Epithelial cell of esophagus (primary cell): Measurements from ENCODE around the gene STAT5A.

Experiments used
- DNase-seq: peaks from one replicate; pipeline ENCODE4 v3.0.0; 2010; ENCODE audit warnings: low read depth
- H3K4me3 ChIP-seq: 2 replicates; pipeline ENCODE4 v1.5.1; 2011; ENCODE audit warnings: mild to moderate bottlenecking, low read length, control low read depth
- CTCF ChIP-seq: IDR thresholded peaks from 2 replicates; pipeline ENCODE4 v1.5.1; 2011; ENCODE audit warnings: low read depth, mild to moderate bottlenecking, low read length, control low read depth, inconsistent platforms; ENCODE audit not compliant: insufficient read depth; ENCODE audit errors: missing control alignments

The STAT5A gene

GRCh38 chr17:42281571-42282096 is 6.7 kb upstream of the STAT5A start:
- DNase-seq = no peak
- no peak overlapping the region for H3K4me3 ChIP-seq
- no peak for TF ChIP-seq CTCF

GRCh38 chr17:42282478-42283080 is 5.7 kb upstream of the STAT5A start:
- DNase-seq = no peak
- peak; percentile 6 for TF ChIP-seq CTCF
- H3K4me3 ChIP-seq = no peak overlapping the region

GRCh38 chr17:42283241-42284023 is 4.9 kb upstream of the STAT5A start:
- no peak overlapping the region for H3K4me3 ChIP-seq
- TF ChIP-seq CTCF = no peak
- DNase-seq = no peak

GRCh38 chr17:42284024-42284369 is 4.3 kb upstream of the STAT5A start:
- H3K4me3 ChIP-seq = no peak overlapping the region
- no peak for TF ChIP-seq CTCF
- DNase-seq = no peak

- H3K4me3 ChIP-seq = no peak overlapping the region
- no peak for DNase-seq
Measured at GRCh38 chr17:42284566-42284965, 3.7 kb upstream of the STAT5A start.

GRCh38 chr17:42285346-42286050 is 2.8 kb upstream of the STAT5A start:
- no peak overlapping the region for H3K4me3 ChIP-seq
- TF ChIP-seq CTCF = no peak
- DNase-seq = no peak

More at GRCh38 chr17:42284566-42284965, 3.7 kb upstream of the STAT5A start:
- TF ChIP-seq CTCF = no peak
